MCF 10A (cell line): ENCODE results near the gene C11orf65. TPM values are rescaled to one million over a fixed set of nuclear protein-coding genes. Genes with fewer than 3 reads are reported as not detected.

ENCODE experiments used
- BruUV-seq: library from RNA; stranded (reverse); fragments of 400-500 nt; replicated peaks from 2 replicates; lab custom pipeline; 2021; lab: Mats Ljungman, UMichigan
- CTCF ChIA-PET: fragments of 300-600 bp; sonication (Branson Sonifier 250); formaldehyde crosslinking; extraction: SDS; loops from one replicate; lab custom pipeline; 2021; ENCODE audit warnings: antibody characterized with exemption, inconsistent platforms; lab: Yijun Ruan, JAX
- POLR2A ChIA-PET: fragments of 300-600, 350-650 bp; sonication (Branson Sonifier 250); formaldehyde crosslinking; extraction: SDS; loops from one replicate; lab custom pipeline; 2020; ENCODE audit warnings: antibody characterized with exemption, inconsistent platforms; lab: Yijun Ruan, JAX
- DNase-seq: peaks from one replicate; pipeline ENCODE4 v3.0.0-alpha.2; 2018; ENCODE audit not compliant: unreplicated experiment
- H3K27ac Mint-ChIP-seq: one replicate; pipeline ENCODE4 v1.8.0; 2022; ENCODE audit warnings: mild to moderate bottlenecking, low read depth, mixed read lengths; ENCODE audit not compliant: unreplicated experiment
- H3K27me3 Mint-ChIP-seq: one replicate; pipeline ENCODE4 v1.8.0; 2022; ENCODE audit warnings: mixed read lengths; ENCODE audit not compliant: insufficient read depth, unreplicated experiment
- H3K36me3 Mint-ChIP-seq: one replicate; pipeline ENCODE4 v1.8.0; 2022; ENCODE audit warnings: mild to moderate bottlenecking, moderate library complexity, mixed read lengths; ENCODE audit not compliant: insufficient read depth, unreplicated experiment
- H3K4me1 Mint-ChIP-seq: one replicate; pipeline ENCODE4 v1.8.0; 2022; ENCODE audit warnings: mixed read lengths; ENCODE audit not compliant: insufficient read depth, unreplicated experiment
- H3K4me3 Mint-ChIP-seq: one replicate; pipeline ENCODE4 v1.8.0; 2022; ENCODE audit warnings: mild to moderate bottlenecking, moderate library complexity, mixed read lengths; ENCODE audit not compliant: unreplicated experiment
- H3K9me3 Mint-ChIP-seq: one replicate; pipeline ENCODE4 v1.8.0; 2022; ENCODE audit warnings: mixed read lengths; ENCODE audit not compliant: unreplicated experiment
- intact Hi-C: fragments of 100-400 bp; cut with micrococcal nuclease; formaldehyde crosslinking; loops from 2 replicates; pipeline ENCODE4 v1.14.1; 2022
- total RNA-seq: library from RNA; stranded (reverse); gene quantifications from 2 replicates; pipeline ENCODE4 v1.2.3, GENCODE V29; 2022
- TF ChIP-seq, protein P1 (sequence below): fragments of 200-600 bp; IDR thresholded peaks from one replicate; pipeline ENCODE4 v1.8.0; 2022; ENCODE audit warnings: antibody characterized with exemption, mild to moderate bottlenecking; ENCODE audit not compliant: unreplicated experiment

The C11orf65 gene
- total RNA-seq, 1 experiment from 2014 or later = 1.4 TPM

DNA sequence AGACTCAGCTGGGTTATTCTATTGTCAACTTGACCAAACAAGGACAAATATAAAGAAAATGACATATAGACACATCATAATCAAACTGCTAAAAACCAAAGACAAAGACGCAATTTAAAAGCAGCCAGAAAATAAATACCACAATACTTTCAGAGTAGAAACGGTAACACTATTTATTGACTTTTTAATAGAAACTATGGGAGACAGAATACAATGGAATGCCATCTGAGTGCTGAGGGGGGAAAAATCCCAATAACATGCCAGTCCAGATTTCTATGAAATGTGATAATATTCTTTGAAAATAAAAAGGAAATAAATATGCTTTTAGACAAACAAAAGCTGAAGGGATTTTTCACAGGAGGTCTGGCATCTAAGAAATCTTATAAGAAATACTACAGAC, 30.7 kb downstream of the C11orf65 start:
- no peak overlapping the region for H3K27ac Mint-ChIP-seq
- no peak overlapping the region for H3K4me3 Mint-ChIP-seq
- no peaks in the 10 kb centered on the region for H3K27me3 Mint-ChIP-seq
- ChIA-PET CTCF (interaction anchor here (0.7 to 0.9 kb wide), 2 partner anchors 18 to 1508 kb away, joined by 3 read pairs; no protein-coding TSS in a partner anchor), POLR2A (interaction anchor here (0.8 kb wide), 1 partner anchor 16 kb away, joined by 3 read pairs; no protein-coding TSS in a partner anchor)
- H3K9me3 Mint-ChIP-seq = peaks cover 15% of the 10 kb centered on the region
- no peaks in the 10 kb centered on the region for H3K36me3 Mint-ChIP-seq
- intact Hi-C loops = no loop called here
- BruUV-seq = no TSS peak
- DNase-seq = no peak
- H3K4me1 Mint-ChIP-seq = no peaks in the 10 kb centered on the region
- TF ChIP-seq, protein P1, sequence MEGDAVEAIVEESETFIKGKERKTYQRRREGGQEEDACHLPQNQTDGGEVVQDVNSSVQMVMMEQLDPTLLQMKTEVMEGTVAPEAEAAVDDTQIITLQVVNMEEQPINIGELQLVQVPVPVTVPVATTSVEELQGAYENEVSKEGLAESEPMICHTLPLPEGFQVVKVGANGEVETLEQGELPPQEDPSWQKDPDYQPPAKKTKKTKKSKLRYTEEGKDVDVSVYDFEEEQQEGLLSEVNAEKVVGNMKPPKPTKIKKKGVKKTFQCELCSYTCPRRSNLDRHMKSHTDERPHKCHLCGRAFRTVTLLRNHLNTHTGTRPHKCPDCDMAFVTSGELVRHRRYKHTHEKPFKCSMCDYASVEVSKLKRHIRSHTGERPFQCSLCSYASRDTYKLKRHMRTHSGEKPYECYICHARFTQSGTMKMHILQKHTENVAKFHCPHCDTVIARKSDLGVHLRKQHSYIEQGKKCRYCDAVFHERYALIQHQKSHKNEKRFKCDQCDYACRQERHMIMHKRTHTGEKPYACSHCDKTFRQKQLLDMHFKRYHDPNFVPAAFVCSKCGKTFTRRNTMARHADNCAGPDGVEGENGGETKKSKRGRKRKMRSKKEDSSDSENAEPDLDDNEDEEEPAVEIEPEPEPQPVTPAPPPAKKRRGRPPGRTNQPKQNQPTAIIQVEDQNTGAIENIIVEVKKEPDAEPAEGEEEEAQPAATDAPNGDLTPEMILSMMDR = no peak

DNA sequence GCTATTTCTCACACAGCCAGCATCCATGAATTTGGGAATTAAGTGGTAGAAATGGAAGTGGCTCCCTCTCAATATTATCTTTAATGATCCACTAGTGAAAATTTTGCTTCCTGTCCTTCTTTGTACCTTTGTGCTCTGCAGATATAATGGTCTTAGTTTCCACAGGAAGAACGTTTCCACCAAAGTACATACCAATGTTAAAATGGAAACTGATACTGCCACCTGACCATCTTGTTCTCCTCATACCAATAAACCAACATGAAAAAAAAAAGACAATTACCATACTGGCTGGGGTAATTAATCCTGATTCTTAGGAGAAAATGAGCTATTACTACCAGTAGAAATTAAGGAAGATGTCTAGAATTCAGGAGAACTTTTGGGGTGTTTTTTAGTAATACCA, 32.3 kb downstream of the C11orf65 start:
- ChIA-PET POLR2A (interaction anchor here (0.7 kb wide), 1 partner anchor 38 kb away, joined by 3 read pairs; no protein-coding TSS in a partner anchor), CTCF (interaction anchor here (0.5 kb wide), 1 partner anchor 36 kb away, joined by 3 read pairs; no protein-coding TSS in a partner anchor)
- Mint-ChIP-seq H3K27ac (no peak overlapping the region), H3K9me3 (peaks cover 14% of the 10 kb centered on the region), H3K4me3 (no peak overlapping the region), H3K4me1 (no peaks in the 10 kb centered on the region), H3K27me3 (no peaks in the 10 kb centered on the region), H3K36me3 (no peaks in the 10 kb centered on the region)
- intact Hi-C loops = no loop called here
- TF ChIP-seq, protein P1 = no peak
- no TSS peak for BruUV-seq
- DNase-seq = no peak

DNA sequence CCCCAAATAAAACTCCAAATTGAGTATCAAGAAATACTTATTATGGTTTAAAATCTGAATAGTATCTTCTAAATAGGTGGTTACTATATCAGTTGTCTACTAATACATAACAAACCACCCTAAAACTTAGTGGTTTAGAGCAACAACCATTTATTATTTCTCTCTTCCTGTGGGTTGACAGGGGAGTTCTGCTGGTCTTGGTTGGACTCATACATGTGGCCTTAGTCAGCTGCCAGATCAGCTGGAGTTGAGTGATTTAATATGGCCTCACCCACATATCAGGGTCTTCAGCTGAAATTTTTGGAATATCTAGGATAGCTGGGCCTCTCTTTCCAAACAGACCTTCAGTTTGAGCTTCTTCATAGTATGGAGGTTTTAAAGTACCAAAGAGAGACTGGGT, 34.5 kb downstream of the C11orf65 start:
- no peaks in the 10 kb centered on the region for H3K27me3 Mint-ChIP-seq
- TF ChIP-seq, protein P1 = no peak
- peaks cover 14% of the 10 kb centered on the region for H3K9me3 Mint-ChIP-seq
- DNase-seq = no peak
- H3K27ac Mint-ChIP-seq = no peak overlapping the region
- ChIA-PET POLR2A (interaction anchor here (0.7 to 1.7 kb wide), 2 partner anchors 15 to 35 kb away, joined by 3 to 4 read pairs; partner anchors contain the start of gene C11orf65), CTCF (interaction anchor here (0.6 kb wide), 1 partner anchor 231 kb away, joined by 4 read pairs; no protein-coding TSS in a partner anchor)
- H3K4me3 Mint-ChIP-seq = no peak overlapping the region
- BruUV-seq = no TSS peak
- no peaks in the 10 kb centered on the region for H3K36me3 Mint-ChIP-seq
- intact Hi-C loops = no loop called here
- H3K4me1 Mint-ChIP-seq = no peaks in the 10 kb centered on the region

DNA sequence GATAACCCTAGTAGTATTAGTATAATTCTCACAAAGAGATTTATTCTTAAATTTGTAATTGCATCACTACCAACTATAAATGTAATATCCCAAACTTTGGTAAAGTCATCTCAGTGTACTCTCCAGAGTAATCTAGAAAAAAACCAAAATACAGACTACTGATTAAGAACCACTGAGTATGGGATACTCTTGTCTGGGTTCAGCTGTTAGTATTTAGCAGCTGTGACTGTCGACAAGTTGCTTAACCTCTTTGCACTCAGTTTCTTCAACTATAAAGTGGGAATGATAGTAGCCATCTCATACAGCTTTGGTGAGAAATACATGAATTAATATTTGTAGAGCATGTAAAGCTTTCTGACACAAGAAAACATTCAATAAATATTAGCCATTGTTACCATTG, 35.3 kb downstream of the C11orf65 start:
- CTCF ChIA-PET = no interaction called here
- Mint-ChIP-seq H3K27ac (no peak overlapping the region), H3K4me1 (no peaks in the 10 kb centered on the region), H3K36me3 (no peaks in the 10 kb centered on the region), H3K4me3 (no peak overlapping the region), H3K27me3 (no peaks in the 10 kb centered on the region), H3K9me3 (peaks cover 14% of the 10 kb centered on the region)
- DNase-seq = no peak
- intact Hi-C loops = no loop called here
- TF ChIP-seq, protein P1 = no peak
- POLR2A ChIA-PET = interaction anchor here (1.7 kb wide), 1 partner anchor 35 kb away, joined by 4 read pairs; the partner anchor contains the start of gene C11orf65
- BruUV-seq = no TSS peak
